ENCODE measurements around the gene WDR72. TPM values are rescaled to one million over a fixed set of nuclear protein-coding genes. Genes with fewer than 3 reads are reported as not detected.
"Not testable (repeated sequence)": the region's sequence is repeated elsewhere in the genome, so short reads cannot be mapped to it uniquely, and the experiment has no call there.

Gene WDR72
- total RNA-seq, 2 experiments from 2014 or later = not detected

DNA sequence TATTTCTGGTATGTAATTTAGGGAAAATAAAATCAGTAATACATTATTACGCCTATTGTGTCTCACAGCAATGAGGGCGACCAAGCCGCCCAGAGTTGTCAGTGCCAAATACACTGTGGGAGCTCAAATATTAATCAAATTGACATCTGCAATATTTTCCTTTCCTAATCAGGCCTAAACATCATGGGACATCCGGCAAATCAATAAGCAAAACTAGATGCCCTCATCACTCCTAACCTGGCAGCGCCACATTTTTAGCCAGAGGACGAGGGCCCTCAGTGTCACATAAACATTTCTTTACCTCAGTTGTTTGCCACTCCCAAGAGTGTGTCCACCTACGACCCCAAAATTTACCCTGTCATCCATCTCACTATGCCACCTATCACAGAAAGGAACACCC is 64.1 kb downstream of the WDR72 start:
- no peak for DNase-seq (ENCODE audit: low spot score)
- Histone ChIP-seq H3K4me1 (ENCODE audit: insufficient read depth, low read length, poor library complexity, severe bottlenecking) (no peaks in the 10 kb centered on the region), H3K79me2 (ENCODE audit: insufficient read depth, low read depth, low read length) (no peaks in the 10 kb centered on the region), H3K4me2 (ENCODE audit: low read length) (no peak overlapping the region), H3K36me3 (ENCODE audit: insufficient read depth, low read length) (no peaks in the 10 kb centered on the region), H3K27ac (ENCODE audit: low read depth, low read length, poor library complexity, severe bottlenecking) (no peak overlapping the region), H3K9me3 (ENCODE audit: low read length) (no peaks in the 10 kb centered on the region), H3K9me2 (ENCODE audit: insufficient read depth, low read length) (no peaks in the 10 kb centered on the region), H3K4me3 (ENCODE audit: low read depth, low read length, poor library complexity, severe bottlenecking) (no peak overlapping the region), H2AFZ (ENCODE audit: low read length) (no peak overlapping the region), H4K20me1 (ENCODE audit: insufficient read depth, low read length) (no peaks in the 10 kb centered on the region)
- BruUV-seq (replicated peaks) = no TSS peak
- CTCF ChIA-PET (ENCODE audit: unreplicated experiment) = no interaction called here
- POLR2A ChIA-PET = no interaction called here
- no peak for TF ChIP-seq EZH2phosphoT487 (IDR thresholded peaks at IDR 0.05; ENCODE audit: borderline replicate concordance, low read depth, low read length)
- no peak for TF ChIP-seq CTCF (conservative IDR thresholded peaks at IDR 0.05; ENCODE audit: low read length)
- intact Hi-C loops (cut with micrococcal nuclease; ENCODE audit: unreplicated experiment) = no loop called here

DNA sequence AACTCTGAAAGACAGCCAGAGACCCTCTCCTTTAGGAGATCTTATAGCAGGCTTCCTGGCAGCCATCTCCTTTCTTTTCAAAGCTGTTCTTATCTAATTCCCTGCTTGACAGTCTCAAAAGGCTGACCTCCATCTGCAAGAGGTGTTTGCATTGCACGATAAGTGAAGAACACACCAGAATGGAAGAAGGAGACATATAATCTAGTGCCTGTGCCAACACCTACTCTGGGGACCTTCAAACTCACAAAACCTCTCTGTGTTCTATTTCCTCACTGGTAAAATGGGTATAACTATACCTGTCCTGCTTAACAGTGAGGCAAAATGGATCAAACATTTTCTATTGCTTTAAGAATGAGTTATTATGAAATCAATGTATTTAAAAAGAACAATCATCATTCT is 65.0 kb downstream of the WDR72 start:
- Histone ChIP-seq H3K79me2 (ENCODE audit: insufficient read depth, low read depth, low read length) (no peaks in the 10 kb centered on the region), H2AFZ (ENCODE audit: low read length) (no peak overlapping the region), H3K9me2 (ENCODE audit: insufficient read depth, low read length) (no peaks in the 10 kb centered on the region), H4K20me1 (ENCODE audit: insufficient read depth, low read length) (no peaks in the 10 kb centered on the region), H3K4me1 (ENCODE audit: insufficient read depth, low read length, poor library complexity, severe bottlenecking) (no peaks in the 10 kb centered on the region), H3K4me2 (ENCODE audit: low read length) (no peak overlapping the region), H3K4me3 (ENCODE audit: low read depth, low read length, poor library complexity, severe bottlenecking) (no peak overlapping the region), H3K9me3 (ENCODE audit: low read length) (no peaks in the 10 kb centered on the region), H3K27ac (ENCODE audit: low read depth, low read length, poor library complexity, severe bottlenecking) (no peak overlapping the region), H3K36me3 (ENCODE audit: insufficient read depth, low read length) (no peaks in the 10 kb centered on the region)
- no peak for DNase-seq (ENCODE audit: low spot score)
- ChIA-PET CTCF (ENCODE audit: unreplicated experiment) (no interaction called here), POLR2A (no interaction called here)
- no TSS peak for BruUV-seq (replicated peaks)
- intact Hi-C loops (cut with micrococcal nuclease; ENCODE audit: unreplicated experiment) = no loop called here
- TF ChIP-seq CTCF (conservative IDR thresholded peaks at IDR 0.05; ENCODE audit: low read length) (no peak), EZH2phosphoT487 (IDR thresholded peaks at IDR 0.05; ENCODE audit: borderline replicate concordance, low read depth, low read length) (no peak)

- no peaks in the 10 kb centered on the region for H3K9me2 ChIP-seq (ENCODE audit: insufficient read depth, low read length)
- CTCF ChIA-PET (ENCODE audit: unreplicated experiment) = no interaction called here
- no TSS peak for BruUV-seq (replicated peaks)
Observed at GRCh38 chr15:53693729-53694475, 65.6 kb downstream of the WDR72 start.

GRCh38 chr15:53684162-53684561 is 75.3 kb downstream of the WDR72 start:
- intact Hi-C loops (cut with micrococcal nuclease; ENCODE audit: unreplicated experiment); H3K79me2 ChIP-seq (ENCODE audit: insufficient read depth, low read depth, low read length); DNase-seq (ENCODE audit: low spot score); H3K9me3 ChIP-seq (ENCODE audit: low read length); POLR2A ChIA-PET; BruUV-seq (replicated peaks); H3K4me1 ChIP-seq (ENCODE audit: insufficient read depth, low read length, poor library complexity, severe bottlenecking); H3K36me3 ChIP-seq (ENCODE audit: insufficient read depth, low read length); CTCF ChIA-PET (ENCODE audit: unreplicated experiment); H4K20me1 ChIP-seq (ENCODE audit: insufficient read depth, low read length); H3K9me2 ChIP-seq (ENCODE audit: insufficient read depth, low read length); H3K4me2 ChIP-seq (ENCODE audit: low read length); H2AFZ ChIP-seq (ENCODE audit: low read length); H3K4me3 ChIP-seq (ENCODE audit: low read depth, low read length, poor library complexity, severe bottlenecking); H3K27ac ChIP-seq (ENCODE audit: low read depth, low read length, poor library complexity, severe bottlenecking): not testable (repeated sequence)

More at GRCh38 chr15:53693729-53694475, 65.6 kb downstream of the WDR72 start:
- Histone ChIP-seq H3K4me3 (ENCODE audit: low read depth, low read length, poor library complexity, severe bottlenecking) (no peak overlapping the region), H2AFZ (ENCODE audit: low read length) (no peak overlapping the region), H3K4me1 (ENCODE audit: insufficient read depth, low read length, poor library complexity, severe bottlenecking) (no peaks in the 10 kb centered on the region), H3K27ac (ENCODE audit: low read depth, low read length, poor library complexity, severe bottlenecking) (no peak overlapping the region), H3K4me2 (ENCODE audit: low read length) (no peak overlapping the region), H4K20me1 (ENCODE audit: insufficient read depth, low read length) (no peaks in the 10 kb centered on the region), H3K9me3 (ENCODE audit: low read length) (no peaks in the 10 kb centered on the region), H3K79me2 (ENCODE audit: insufficient read depth, low read depth, low read length) (no peaks in the 10 kb centered on the region), H3K36me3 (ENCODE audit: insufficient read depth, low read length) (no peaks in the 10 kb centered on the region)
- POLR2A ChIA-PET = no interaction called here
- intact Hi-C loops (cut with micrococcal nuclease; ENCODE audit: unreplicated experiment) = no loop called here
- no peak for TF ChIP-seq CTCF (conservative IDR thresholded peaks at IDR 0.05; ENCODE audit: low read length)
- no peak for TF ChIP-seq EZH2phosphoT487 (IDR thresholded peaks at IDR 0.05; ENCODE audit: borderline replicate concordance, low read depth, low read length)
- DNase-seq (ENCODE audit: low spot score) = no peak
